ENCODE data around the gene SFXN5.

Gene SFXN5

DNA sequence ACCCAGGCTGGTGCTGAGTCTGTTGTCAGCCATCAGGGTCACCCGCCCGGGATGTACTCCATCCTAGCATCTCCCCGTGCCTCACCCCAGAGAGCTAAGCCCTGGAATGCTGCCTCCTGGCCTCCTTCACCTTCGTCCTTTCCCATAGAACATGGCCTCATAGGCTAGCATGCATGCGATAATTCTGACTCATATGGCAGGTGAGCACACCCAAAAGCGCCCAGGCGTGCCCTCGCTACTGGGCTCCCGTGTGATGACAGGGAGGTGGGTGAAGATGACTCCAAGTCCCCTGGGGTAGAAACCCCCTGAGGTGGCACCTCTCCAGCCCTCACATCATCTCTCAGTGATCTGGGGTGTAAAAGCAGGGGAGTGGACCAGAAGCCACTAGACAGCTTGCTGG, 177.0 kb downstream of the SFXN5 start:
- TF ChIP-seq TCF12 (IDR thresholded peaks at IDR 0.05; ENCODE audit: low read depth) = no peak
- TF ChIP-seq, protein P1, sequence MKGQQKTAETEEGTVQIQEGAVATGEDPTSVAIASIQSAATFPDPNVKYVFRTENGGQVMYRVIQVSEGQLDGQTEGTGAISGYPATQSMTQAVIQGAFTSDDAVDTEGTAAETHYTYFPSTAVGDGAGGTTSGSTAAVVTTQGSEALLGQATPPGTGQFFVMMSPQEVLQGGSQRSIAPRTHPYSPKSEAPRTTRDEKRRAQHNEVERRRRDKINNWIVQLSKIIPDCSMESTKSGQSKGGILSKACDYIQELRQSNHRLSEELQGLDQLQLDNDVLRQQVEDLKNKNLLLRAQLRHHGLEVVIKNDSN (IDR thresholded peaks at IDR 0.05) = no peak
- TF ChIP-seq ZBTB7A (IDR thresholded peaks at IDR 0.05; ENCODE audit: low read depth) = no peak
- TF ChIP-seq EGR1 (IDR thresholded peaks at IDR 0.05) = no peak
- no peak for TF ChIP-seq FOXM1 (IDR thresholded peaks at IDR 0.05; ENCODE audit: borderline replicate concordance, low read depth)
- TF ChIP-seq CEBPB (IDR thresholded peaks at IDR 0.05) = no peak
- no peak for TF ChIP-seq CREB1 (IDR thresholded peaks at IDR 0.05; ENCODE audit: low read depth)
- TF ChIP-seq TEAD4 (IDR thresholded peaks at IDR 0.05) = no peak
- TF ChIP-seq RAD21 (IDR thresholded peaks at IDR 0.05; ENCODE audit: low read depth) = no peak
- no peak for TF ChIP-seq MAX (IDR thresholded peaks at IDR 0.05)
- TF ChIP-seq, protein P2, sequence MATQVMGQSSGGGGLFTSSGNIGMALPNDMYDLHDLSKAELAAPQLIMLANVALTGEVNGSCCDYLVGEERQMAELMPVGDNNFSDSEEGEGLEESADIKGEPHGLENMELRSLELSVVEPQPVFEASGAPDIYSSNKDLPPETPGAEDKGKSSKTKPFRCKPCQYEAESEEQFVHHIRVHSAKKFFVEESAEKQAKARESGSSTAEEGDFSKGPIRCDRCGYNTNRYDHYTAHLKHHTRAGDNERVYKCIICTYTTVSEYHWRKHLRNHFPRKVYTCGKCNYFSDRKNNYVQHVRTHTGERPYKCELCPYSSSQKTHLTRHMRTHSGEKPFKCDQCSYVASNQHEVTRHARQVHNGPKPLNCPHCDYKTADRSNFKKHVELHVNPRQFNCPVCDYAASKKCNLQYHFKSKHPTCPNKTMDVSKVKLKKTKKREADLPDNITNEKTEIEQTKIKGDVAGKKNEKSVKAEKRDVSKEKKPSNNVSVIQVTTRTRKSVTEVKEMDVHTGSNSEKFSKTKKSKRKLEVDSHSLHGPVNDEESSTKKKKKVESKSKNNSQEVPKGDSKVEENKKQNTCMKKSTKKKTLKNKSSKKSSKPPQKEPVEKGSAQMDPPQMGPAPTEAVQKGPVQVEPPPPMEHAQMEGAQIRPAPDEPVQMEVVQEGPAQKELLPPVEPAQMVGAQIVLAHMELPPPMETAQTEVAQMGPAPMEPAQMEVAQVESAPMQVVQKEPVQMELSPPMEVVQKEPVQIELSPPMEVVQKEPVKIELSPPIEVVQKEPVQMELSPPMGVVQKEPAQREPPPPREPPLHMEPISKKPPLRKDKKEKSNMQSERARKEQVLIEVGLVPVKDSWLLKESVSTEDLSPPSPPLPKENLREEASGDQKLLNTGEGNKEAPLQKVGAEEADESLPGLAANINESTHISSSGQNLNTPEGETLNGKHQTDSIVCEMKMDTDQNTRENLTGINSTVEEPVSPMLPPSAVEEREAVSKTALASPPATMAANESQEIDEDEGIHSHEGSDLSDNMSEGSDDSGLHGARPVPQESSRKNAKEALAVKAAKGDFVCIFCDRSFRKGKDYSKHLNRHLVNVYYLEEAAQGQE (IDR thresholded peaks at IDR 0.05; ENCODE audit: low read depth) = no peak
- no peak for TF ChIP-seq TAF1 (IDR thresholded peaks at IDR 0.05; ENCODE audit: low read depth)
- no peak for TF ChIP-seq EP300 (IDR thresholded peaks at IDR 0.05; ENCODE audit: borderline replicate concordance)
- TF ChIP-seq YY1 (IDR thresholded peaks at IDR 0.05; ENCODE audit: low read depth) = no peak
- TF ChIP-seq NFIC (IDR thresholded peaks at IDR 0.05) = no peak

DNA sequence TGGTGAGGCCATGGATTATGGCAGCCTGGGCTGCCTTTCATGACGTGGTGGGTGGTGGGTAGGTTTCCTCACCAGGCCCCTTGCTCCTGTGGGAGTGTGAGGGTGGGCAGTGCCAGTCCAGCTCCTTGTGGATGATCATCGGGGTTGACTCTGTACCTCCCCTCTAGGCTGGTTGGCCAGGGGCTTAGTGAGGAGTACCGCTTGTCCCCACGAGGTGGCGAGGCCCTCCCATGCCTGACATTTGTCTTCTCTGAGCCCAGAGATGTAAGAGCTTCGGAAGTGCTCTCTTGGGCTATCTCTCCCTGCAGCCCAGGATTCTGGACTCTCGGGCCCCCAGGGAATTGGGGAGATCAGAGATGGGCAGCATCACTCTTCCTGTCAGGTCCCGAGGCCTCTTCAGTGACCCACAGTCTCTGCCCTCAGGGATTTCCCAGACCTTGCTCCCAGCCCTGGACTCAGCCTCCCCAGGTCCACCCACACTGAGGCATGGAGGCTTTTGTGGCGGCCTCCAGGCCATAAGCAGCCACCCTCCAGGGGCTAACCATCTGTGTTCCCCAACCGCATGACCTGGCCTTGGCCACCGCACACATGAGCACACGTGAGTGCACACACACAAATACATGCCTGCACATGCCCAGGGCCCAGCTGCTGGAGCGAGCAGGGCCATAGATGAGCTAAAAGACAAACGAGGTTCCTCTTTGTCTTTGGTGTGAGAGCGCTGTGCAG, 177.8 kb downstream of the SFXN5 start:
- TF ChIP-seq CEBPB (IDR thresholded peaks at IDR 0.05) = no peak
- TF ChIP-seq RAD21 (IDR thresholded peaks at IDR 0.05; ENCODE audit: low read depth) = peak; percentile 57

DNA sequence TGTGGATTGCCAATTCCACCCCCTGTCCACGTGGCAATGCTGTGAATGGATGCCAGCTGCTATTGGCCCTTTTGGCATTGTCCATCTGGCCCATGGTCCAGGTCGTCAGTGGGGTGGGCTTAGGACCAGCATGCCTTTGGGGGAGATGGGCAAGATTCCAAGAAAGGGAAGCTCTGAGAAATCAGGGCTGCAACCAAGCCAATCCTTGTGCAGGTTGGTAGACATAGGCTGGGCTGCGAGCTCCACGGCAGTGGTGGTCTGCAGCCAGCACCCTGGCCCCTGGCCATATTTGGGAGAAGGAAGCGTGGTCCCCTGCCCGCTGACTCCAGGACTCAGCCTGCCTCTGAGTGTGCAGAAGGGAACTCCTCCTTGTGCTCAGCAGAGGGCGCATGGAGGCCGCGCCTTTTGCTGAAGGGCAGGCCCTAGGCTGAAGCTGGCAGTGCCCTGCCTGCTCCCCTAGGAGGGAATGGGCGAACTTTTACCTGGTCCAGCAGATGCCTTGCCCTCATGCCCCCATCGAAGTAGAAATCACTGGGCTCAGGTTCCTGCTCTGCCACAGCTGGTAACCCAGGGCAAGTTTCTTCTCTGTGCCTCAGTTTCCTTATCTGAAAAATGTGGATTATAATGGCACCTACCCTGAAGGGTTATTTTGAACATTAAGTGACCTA, 178.9 kb downstream of the SFXN5 start:
- TF ChIP-seq YY1 (IDR thresholded peaks at IDR 0.05; ENCODE audit: low read depth) (no peak), ZBTB7A (IDR thresholded peaks at IDR 0.05; ENCODE audit: low read depth) (no peak), RAD21 (IDR thresholded peaks at IDR 0.05; ENCODE audit: low read depth) (peak; percentile 89), MAX (IDR thresholded peaks at IDR 0.05) (no peak), EP300 (IDR thresholded peaks at IDR 0.05; ENCODE audit: borderline replicate concordance) (no peak), NFIC (IDR thresholded peaks at IDR 0.05) (no peak)
- TF ChIP-seq, protein P1 (IDR thresholded peaks at IDR 0.05) = no peak
